GM12865 (cell line): ENCODE data around the gene NCOA7.

ENCODE experiments used
- DNase-seq: peaks from one replicate; pipeline ENCODE4 v3.0.0; 2010; ENCODE audit warnings: low read depth
- H3K4me3 ChIP-seq: 2 replicates; pipeline ENCODE4 v1.5.1; 2011; ENCODE audit warnings: mild to moderate bottlenecking, low read depth, low read length, control low read depth
- CTCF ChIP-seq: IDR thresholded peaks from 2 replicates; pipeline ENCODE4 v1.5.1; 2011; ENCODE audit warnings: low read length, control low read depth, low read depth, inconsistent platforms; ENCODE audit not compliant: insufficient read depth; ENCODE audit errors: missing control alignments

NCOA7 gene

DNA sequence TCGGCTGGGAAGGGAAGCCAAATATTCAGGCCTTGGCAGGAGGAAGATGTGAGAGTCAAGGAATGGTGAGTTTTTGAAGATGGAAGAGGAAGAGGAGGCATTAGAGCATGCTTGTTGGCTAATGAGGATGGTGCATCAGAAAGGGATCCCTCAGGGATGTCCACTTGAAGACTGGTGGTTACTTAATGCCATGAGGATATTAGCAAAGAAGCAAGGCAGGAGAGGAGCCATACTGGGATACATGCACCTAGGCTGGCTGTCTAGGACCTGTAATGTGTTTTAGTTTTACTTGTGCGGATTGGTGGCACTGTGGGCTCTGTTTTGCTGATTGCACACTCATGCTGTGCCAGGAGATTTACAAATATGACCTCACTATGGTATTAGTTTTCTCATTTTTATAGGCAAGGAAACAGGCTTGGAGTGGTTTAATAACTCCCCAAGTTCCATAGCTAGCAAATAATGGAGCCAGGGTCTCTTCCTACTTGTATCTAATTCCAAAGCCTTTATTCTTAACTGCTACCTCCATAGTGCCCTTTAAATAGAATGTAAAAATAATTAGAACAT, 37.8 kb downstream of the NCOA7 start:
- no peak for DNase-seq

DNA sequence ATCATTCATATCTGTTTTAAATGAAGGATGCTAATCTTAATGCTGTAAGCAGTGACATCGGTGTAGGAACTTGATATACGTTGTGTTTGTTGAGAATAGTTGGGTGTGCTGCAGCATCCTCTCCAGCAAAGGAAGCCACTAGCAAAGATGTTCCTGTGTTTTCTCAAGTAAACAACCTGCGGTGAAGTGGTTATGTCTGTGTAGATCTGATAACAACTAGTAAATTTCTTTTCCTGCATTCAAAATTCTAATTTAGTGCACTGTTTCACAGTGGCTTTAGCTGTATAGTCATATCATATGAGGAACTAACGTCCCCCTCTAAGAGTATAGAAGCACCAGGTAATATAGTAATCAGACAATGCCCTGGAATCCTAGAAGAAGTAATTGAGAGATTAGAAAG, 38.7 kb downstream of the NCOA7 start:
- no peak for DNase-seq
- TF ChIP-seq CTCF, result no peak
- no peak overlapping the region for H3K4me3 ChIP-seq

More for the DNA sequence above, 37.8 kb downstream of the NCOA7 start:
- no peak overlapping the region for H3K4me3 ChIP-seq
- TF ChIP-seq CTCF, result no peak

- H3K4me3 ChIP-seq, result no peak overlapping the region
- TF ChIP-seq CTCF, result no peak
- DNase-seq, result no peak
These were observed 40.9 kb downstream of the NCOA7 start for GRCh38 chr6:125831659-125832058.

DNA sequence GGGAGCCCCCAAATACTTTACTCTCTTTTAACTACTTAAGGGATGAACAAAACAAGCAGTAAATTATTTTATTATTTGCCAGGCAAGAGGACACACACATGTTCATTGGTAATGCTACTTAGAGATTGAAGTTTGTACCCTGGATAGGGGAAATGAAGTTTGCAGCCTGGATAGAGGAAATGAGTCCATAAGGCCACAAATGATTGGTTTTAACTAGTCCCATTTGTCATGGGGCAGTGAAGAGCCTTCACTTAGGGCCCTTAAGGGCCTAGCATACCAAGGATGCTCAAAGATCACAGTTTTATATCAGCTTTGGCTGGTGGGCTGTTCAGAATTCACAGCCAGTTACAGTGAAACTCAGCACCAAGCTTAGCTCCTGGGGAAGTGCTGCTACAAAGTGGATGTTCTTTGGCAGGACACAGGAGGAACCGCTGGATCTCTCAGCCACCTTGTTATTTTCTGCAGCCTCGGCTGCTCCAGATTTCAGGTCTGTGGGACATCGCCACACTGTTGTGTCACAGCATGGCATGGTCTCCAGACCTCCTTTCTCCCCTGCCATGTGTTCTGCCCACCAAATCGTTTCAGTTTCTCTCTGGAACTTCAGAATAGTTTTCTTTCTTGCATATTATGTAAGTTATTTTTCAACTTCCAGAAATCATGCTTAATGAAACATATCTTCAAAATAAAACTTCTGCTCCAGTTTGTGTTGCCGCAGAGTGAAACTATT, 41.8 kb downstream of the NCOA7 start:
- H3K4me3 ChIP-seq, result no peak overlapping the region
- no peak for DNase-seq
- no peak for TF ChIP-seq CTCF

DNA sequence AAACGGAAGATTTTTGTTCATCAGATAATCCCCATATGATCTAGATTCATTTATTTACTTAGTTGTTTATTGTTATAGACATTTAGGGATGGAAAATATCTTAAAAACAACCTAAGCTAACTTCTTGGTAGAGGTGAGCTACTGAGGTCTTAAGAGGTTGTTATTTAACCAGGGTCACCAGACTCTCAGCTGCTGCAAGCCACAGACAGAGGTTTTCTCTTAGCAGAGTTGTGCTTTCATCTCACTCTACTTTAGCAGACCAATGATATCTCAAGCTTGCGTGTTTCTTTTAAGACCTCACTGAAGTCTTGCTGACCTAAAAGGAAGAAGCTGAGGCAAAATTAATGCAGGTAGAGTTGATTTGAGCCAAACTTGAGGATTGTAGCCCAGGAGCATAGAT, 43.6 kb downstream of the NCOA7 start:
- H3K4me3 ChIP-seq, result no peak overlapping the region
- no peak for DNase-seq
- no peak for TF ChIP-seq CTCF

DNA sequence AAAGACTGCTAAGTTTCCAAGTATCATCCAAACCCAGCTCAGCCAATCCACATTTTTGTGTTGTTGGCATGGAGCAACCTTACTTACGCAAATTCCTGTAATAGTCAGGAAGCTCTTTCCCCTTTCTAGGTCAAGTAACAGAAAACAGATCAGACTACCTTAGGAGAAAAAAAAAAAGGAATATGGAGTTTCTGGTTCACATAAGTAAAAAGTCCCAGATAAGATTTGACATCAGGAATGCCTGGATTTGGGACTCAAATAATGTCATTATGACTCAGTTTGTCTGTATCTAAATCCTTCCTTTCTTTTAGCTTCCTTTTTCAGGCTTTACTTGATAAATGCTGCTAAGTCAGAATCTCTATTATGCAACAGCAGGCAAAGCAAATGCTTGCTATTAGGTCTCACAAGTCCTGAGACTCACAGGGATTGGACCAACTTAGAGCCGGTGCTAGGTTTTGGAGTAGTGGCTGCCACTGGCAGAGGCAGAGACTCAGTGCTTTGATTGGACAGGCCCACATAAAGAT, 44.5 kb downstream of the NCOA7 start:
- no peak for TF ChIP-seq CTCF
- no peak overlapping the region for H3K4me3 ChIP-seq
- DNase-seq, result no peak
